NT2/D1 (cell line): ENCODE measurements around the gene CRELD2.

ENCODE experiments used
- DNase-seq: peaks from one replicate; pipeline ENCODE4 v3.0.0-alpha.2; 2011; ENCODE audit warnings: low read depth, low spot score
- H3K27me3 ChIP-seq: 2 replicates; pipeline ENCODE4 v1.6.0; 2011; ENCODE audit warnings: mild to moderate bottlenecking; ENCODE audit not compliant: insufficient read length, insufficient read depth
- H3K36me3 ChIP-seq: 2 replicates; pipeline ENCODE4 v1.6.1; 2011; ENCODE audit warnings: mild to moderate bottlenecking, low read length, mixed read lengths; ENCODE audit not compliant: insufficient read depth, insufficient read length
- H3K4me1 ChIP-seq: 2 replicates; pipeline ENCODE4 v1.5.1; 2011; ENCODE audit not compliant: insufficient read depth, insufficient read length
- H3K4me3 ChIP-seq: 2 replicates; pipeline ENCODE4 v1.5.1; 2011; ENCODE audit warnings: low read depth; ENCODE audit not compliant: insufficient read length
- H3K9ac ChIP-seq: 2 replicates; pipeline ENCODE4 v1.6.0; 2011; ENCODE audit warnings: low read depth; ENCODE audit not compliant: insufficient read length
- H3K9me3 ChIP-seq: 2 replicates; pipeline ENCODE4 v1.5.1; 2011; ENCODE audit warnings: mild to moderate bottlenecking, low read length; ENCODE audit not compliant: insufficient read depth
- SUZ12 ChIP-seq: IDR thresholded peaks from 2 replicates; pipeline ENCODE4 v1.6.1; 2011; ENCODE audit not compliant: insufficient read length, insufficient read depth; ENCODE audit errors: extremely low read depth
- YY1 ChIP-seq: IDR thresholded peaks from 2 replicates; pipeline ENCODE4 v1.6.1; 2011; ENCODE audit not compliant: insufficient read length, insufficient read depth
- ZNF274 ChIP-seq: IDR thresholded peaks from 2 replicates; pipeline ENCODE4 v1.6.1; 2011; ENCODE audit warnings: mild to moderate bottlenecking, low read depth, low read length

CRELD2 gene

DNA sequence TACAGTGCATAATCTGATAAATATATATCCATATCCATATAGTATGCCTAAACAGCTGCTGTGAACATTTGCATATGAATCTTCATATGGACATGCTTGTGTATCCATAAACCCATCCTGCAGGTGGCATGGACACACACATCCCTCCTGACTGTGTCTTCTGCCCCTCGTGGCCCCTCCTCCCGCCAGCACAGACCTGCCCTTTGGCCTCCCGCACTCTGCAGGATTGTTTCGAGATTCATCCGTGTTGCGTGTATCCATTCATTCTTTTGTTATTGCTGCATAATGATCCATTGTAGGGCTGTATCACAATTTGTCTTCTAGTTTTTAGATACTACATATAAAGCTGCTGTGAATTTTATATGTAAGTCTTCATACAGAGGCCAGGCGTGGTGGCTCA, 40.8 kb upstream of the CRELD2 start:
- no peak for DNase-seq
- Histone ChIP-seq H3K27me3 (no peaks in the 10 kb centered on the region), H3K4me1 (no peaks in the 10 kb centered on the region), H3K9me3 (no peaks in the 10 kb centered on the region), H3K4me3 (no peak overlapping the region), H3K9ac (no peak overlapping the region), H3K36me3 (peaks cover 11% of the 10 kb centered on the region)
- no peak for TF ChIP-seq YY1
- no peak for TF ChIP-seq SUZ12
- TF ChIP-seq ZNF274 = no peak

- H3K9ac ChIP-seq = no peak overlapping the region
- no peaks in the 10 kb centered on the region for H3K4me1 ChIP-seq
- no peak for TF ChIP-seq ZNF274
- TF ChIP-seq SUZ12 = no peak
- TF ChIP-seq YY1 = no peak
- H3K36me3 ChIP-seq = peaks cover 12% of the 10 kb centered on the region
- no peak for DNase-seq
- H3K4me3 ChIP-seq = no peak overlapping the region
- no peaks in the 10 kb centered on the region for H3K9me3 ChIP-seq
- H3K27me3 ChIP-seq = no peaks in the 10 kb centered on the region
Observed at GRCh38 chr22:49878206-49878605, 40.2 kb upstream of the CRELD2 start.

DNA sequence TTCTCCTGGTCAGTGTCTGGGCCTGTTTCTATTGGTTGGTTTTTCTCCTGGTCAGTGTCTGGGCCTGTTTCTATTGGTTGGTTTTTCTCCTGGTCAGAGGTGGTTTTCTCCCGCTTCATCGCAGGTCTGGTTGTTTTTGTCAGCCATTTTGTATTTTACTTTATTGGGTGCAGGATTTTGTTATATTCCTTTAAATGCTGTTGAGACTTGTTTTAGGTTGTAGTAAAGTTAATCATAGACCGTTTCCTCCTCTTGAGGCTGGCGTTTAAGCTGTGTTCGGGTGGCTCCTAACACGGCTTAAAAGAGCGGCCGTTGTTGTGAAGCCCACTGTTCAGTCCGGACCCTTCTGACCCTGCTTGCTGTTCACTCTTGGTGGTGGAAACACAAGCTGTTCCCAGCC, 38.6 kb upstream of the CRELD2 start:
- no peaks in the 10 kb centered on the region for H3K4me1 ChIP-seq
- no peak for TF ChIP-seq YY1
- no peak for TF ChIP-seq SUZ12
- no peak for TF ChIP-seq ZNF274
- H3K36me3 ChIP-seq = peaks cover 28% of the 10 kb centered on the region
- DNase-seq = no peak
- H3K4me3 ChIP-seq = no peak overlapping the region
- no peak overlapping the region for H3K9ac ChIP-seq
- H3K27me3 ChIP-seq = no peaks in the 10 kb centered on the region
- H3K9me3 ChIP-seq = no peaks in the 10 kb centered on the region

DNA sequence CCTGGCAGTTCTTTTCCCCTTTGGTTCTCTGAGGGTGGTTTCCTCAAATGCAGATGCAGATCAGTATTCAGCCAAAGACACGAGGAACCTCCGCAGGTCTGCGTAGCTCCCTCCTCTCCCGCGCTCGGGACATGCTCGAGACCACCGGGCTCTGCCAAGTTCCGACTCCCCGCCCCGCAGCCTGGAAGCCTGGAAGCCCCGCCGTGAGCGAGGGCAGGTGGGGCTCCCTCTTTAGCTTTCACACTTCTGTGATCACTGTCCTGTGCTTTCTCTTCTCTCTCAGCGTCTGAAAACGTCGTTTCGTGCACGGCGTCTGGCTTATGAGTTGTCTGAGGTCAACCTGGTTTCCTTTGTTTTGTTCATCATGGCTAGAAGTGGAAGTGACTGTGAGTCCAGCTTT, 38.2 kb upstream of the CRELD2 start:
- no peaks in the 10 kb centered on the region for H3K27me3 ChIP-seq
- TF ChIP-seq ZNF274 = no peak
- TF ChIP-seq SUZ12 = no peak
- TF ChIP-seq YY1 = no peak
- H3K4me3 ChIP-seq = no peak overlapping the region
- H3K9ac ChIP-seq = no peak overlapping the region
- no peaks in the 10 kb centered on the region for H3K9me3 ChIP-seq
- no peak for DNase-seq
- H3K36me3 ChIP-seq = peaks cover 32% of the 10 kb centered on the region
- H3K4me1 ChIP-seq = no peaks in the 10 kb centered on the region

GRCh38 chr22:49881856-49882255, 36.6 kb upstream of the CRELD2 start:
- no peaks in the 10 kb centered on the region for H3K9me3 ChIP-seq
- no peak for DNase-seq
- H3K4me1 ChIP-seq = no peaks in the 10 kb centered on the region
- H3K36me3 ChIP-seq = peaks cover 48% of the 10 kb centered on the region
- H3K4me3 ChIP-seq = no peak overlapping the region
- no peak overlapping the region for H3K9ac ChIP-seq
- H3K27me3 ChIP-seq = no peaks in the 10 kb centered on the region
- TF ChIP-seq ZNF274 = no peak
- TF ChIP-seq YY1 = no peak
- TF ChIP-seq SUZ12 = no peak

- no peaks in the 10 kb centered on the region for H3K9me3 ChIP-seq
Observed at GRCh38 chr22:49882519-49883293, 35.7 kb upstream of the CRELD2 start.

DNA sequence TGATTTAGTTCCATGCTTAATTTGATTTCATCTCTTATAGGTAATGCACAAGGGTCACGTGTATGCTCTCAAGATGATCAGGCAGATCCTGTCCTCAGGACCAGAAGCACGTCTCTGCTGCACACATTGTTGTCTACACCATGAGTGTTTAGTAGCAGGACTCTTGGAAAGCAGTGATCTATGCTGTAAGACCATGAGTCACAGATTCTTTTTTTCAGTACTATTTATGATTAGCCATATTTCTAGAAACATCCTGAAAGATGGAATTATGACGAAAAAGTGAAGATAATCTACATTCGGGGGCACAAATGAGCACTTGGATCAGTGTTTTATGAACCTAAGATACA, 35.2 kb upstream of the CRELD2 start:
- peaks cover 57% of the 10 kb centered on the region for H3K36me3 ChIP-seq
- H3K9ac ChIP-seq = no peak overlapping the region
- no peak for DNase-seq
- no peaks in the 10 kb centered on the region for H3K4me1 ChIP-seq
- H3K9me3 ChIP-seq = no peaks in the 10 kb centered on the region
- H3K27me3 ChIP-seq = no peaks in the 10 kb centered on the region
- TF ChIP-seq ZNF274 (no peak), YY1 (no peak), SUZ12 (no peak)
- no peak overlapping the region for H3K4me3 ChIP-seq

More at GRCh38 chr22:49882519-49883293, 35.7 kb upstream of the CRELD2 start:
- Histone ChIP-seq H3K9ac (no peak overlapping the region), H3K4me3 (no peak overlapping the region), H3K27me3 (no peaks in the 10 kb centered on the region), H3K36me3 (peaks cover 52% of the 10 kb centered on the region), H3K4me1 (no peaks in the 10 kb centered on the region)
- DNase-seq = no peak
- TF ChIP-seq ZNF274 = no peak
- TF ChIP-seq YY1 = no peak
- TF ChIP-seq SUZ12 = no peak

GRCh38 chr22:49884075-49884474, 34.4 kb upstream of the CRELD2 start:
- peaks cover 65% of the 10 kb centered on the region for H3K36me3 ChIP-seq
- no peak for DNase-seq

More at GRCh38 chr22:49884075-49884474, 34.4 kb upstream of the CRELD2 start:
- Histone ChIP-seq H3K27me3 (no peaks in the 10 kb centered on the region), H3K4me1 (no peaks in the 10 kb centered on the region), H3K9ac (no peak overlapping the region), H3K4me3 (no peak overlapping the region), H3K9me3 (peaks cover 6% of the 10 kb centered on the region; the same call in 1 of the 2 replicates)
- TF ChIP-seq SUZ12 (no peak), ZNF274 (no peak), YY1 (no peak)
